GM19023 (cell line): ENCODE results near the gene SNAPC1.

ENCODE experiments used
- ATAC-seq: cut with Tn5 transposase; IDR thresholded peaks from one replicate; pipeline ENCODE4 v1.9.1; 2021; ENCODE audit warnings: mild to moderate bottlenecking, moderate library complexity; ENCODE audit not compliant: unreplicated experiment

Gene SNAPC1

DNA sequence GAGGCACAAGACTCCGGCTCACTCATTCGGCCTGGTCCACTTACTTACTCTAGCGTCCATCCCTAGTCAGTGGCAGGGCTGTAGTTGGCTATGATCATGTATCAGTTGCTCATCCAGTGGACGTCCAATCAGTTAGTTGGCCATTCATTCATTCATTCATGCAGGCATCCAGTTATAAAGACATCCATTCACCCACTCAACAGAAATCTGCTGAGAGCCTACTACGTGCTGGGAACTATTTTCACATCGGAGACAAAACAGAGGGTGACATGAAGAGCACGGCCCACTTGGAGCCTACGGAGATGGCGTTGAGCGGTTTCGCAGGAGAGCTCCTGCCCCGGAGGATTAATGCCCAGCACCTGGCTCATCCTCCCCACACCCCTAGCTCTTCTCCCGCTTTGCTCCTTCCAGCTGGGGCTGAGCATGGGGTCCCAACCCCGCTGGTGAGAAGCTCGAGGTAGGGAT is 49.7 kb downstream of the SNAPC1 start:
- ATAC-seq = no peak

GRCh38 chr14:61812347-61813095 is 50.3 kb downstream of the SNAPC1 start, which contains the start of gene SYT16:
TSS of gene SYT16 (plus strand) at chr14:61812703.
- ATAC-seq = no peak

DNA sequence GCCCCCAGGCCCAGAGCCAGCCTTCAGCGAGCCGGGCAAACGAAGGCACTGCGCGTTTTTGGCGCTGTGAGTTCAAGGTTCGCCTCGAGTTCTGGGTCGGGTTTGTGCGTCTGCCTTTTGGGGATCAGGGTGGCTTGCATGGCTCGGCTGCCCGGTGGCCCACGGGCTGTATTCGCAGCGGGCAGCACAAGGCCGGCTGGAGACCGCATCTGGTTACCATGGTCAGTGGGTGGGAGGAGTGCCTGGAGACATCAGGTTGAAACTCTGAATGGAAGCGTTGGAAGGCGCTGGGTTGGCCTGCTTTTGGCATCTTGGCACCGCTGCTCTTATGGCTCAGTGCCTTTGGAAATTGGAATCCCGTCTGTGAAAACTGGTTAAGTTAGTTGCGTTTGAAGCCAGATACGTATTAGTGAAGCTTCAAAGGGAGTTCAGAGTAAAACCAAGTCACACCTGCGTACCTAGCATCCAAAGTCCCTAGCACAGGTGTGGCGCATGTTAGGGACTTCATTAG is 50.9 kb downstream of the SNAPC1 start:
- no peak for ATAC-seq

- no peak for ATAC-seq
Measured at GRCh38 chr14:61822458-61822857, 60.2 kb downstream of the SNAPC1 start.

- ATAC-seq = no peak
Measured at GRCh38 chr14:61832783-61833182, 70.6 kb downstream of the SNAPC1 start.

GRCh38 chr14:61836184-61836583 is 74.0 kb downstream of the SNAPC1 start:
- ATAC-seq = no peak

DNA sequence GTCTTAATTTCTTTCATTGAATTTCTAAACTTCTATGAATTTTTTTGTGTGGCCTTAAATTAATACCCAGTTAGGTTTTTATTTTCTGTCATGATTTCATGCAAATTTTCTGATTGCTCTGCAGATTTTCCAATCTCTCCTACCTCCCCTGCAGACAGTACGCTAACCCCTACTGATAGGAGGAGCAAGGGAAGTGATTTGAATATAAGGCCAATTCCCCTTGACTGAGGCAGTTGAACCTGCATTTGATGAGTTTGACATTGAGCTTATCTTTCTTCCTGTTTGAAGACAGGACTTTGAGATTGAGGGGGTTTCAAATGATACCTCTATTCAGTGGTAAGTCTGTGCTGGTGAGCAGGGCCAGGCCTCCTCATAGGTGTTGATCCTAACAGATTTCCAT is 74.6 kb downstream of the SNAPC1 start:
- ATAC-seq = no peak

- peak; percentile 93 for ATAC-seq
Measured at GRCh38 chr14:61837336-61838229, 75.4 kb downstream of the SNAPC1 start.

DNA sequence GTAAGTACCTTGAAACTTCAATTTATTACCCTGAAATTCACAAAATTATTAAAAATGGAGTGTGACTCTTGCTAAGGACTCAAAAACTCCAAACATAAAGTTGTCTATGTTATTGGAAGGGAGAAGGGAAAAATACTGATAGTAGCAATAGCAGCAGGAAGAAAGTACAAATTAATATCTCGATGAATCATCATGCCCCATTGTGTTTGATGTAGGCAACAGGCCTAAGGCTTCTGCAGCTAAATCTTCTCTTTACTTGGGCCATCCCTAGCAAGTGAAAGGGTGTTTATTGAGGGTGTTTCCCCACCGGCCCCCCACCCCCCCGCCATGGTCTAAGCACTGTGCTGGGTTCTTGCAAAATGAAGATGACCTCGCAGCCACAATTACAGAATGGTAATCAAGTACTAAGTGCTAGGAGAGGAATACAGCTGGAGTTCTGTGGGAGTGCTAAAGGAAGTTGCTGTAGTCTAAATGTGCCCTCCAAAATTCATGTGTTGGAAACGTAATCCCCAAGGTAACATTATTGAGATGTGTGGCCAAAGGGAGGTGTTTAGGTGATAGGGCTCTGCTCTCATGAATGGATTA is 76.5 kb downstream of the SNAPC1 start:
- ATAC-seq = no peak

DNA sequence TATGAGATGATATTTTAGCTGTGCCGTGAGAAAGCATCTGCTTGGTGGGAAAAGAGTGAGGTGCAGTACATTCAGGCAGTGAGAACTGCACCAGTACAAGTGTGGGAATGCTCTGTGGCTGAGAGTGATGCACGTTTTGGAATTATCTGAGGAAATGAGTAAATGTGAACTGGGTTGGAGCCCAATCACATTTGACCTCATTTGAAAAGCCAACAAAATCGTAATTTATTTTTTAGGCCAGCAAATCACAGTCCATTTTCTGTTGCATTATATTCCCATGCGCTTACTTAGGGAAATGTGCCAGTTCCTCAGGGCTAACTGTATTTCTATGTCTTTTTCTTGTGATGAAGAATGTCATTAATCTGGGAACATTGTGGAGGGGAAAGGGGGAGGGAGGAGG is 77.3 kb downstream of the SNAPC1 start:
- ATAC-seq = no peak

DNA sequence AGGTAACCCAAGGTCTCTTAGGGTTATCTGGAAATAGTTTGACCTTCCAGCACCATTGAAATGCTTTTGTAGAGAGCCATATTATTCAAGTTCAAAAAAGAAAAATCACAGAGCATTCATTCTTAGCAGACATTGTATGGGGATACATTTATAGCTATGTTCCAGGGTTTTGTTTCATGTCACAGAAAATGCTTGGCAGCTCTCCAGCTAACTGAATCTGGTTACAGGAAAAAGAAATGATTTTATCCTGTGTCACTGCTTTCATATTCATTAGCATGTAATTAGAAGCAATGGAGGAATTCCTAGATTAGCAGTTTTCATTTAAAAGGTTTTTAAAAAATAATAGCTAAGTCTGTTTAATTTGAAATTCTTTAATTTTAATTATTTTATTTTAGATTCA is 78.9 kb downstream of the SNAPC1 start:
- no peak for ATAC-seq
